Measurements from ENCODE around the gene RCC2.
"Not testable (repeated sequence)": the region's sequence is repeated elsewhere in the genome, so short reads cannot be mapped to it uniquely, and the experiment has no call there.

RCC2 gene

DNA sequence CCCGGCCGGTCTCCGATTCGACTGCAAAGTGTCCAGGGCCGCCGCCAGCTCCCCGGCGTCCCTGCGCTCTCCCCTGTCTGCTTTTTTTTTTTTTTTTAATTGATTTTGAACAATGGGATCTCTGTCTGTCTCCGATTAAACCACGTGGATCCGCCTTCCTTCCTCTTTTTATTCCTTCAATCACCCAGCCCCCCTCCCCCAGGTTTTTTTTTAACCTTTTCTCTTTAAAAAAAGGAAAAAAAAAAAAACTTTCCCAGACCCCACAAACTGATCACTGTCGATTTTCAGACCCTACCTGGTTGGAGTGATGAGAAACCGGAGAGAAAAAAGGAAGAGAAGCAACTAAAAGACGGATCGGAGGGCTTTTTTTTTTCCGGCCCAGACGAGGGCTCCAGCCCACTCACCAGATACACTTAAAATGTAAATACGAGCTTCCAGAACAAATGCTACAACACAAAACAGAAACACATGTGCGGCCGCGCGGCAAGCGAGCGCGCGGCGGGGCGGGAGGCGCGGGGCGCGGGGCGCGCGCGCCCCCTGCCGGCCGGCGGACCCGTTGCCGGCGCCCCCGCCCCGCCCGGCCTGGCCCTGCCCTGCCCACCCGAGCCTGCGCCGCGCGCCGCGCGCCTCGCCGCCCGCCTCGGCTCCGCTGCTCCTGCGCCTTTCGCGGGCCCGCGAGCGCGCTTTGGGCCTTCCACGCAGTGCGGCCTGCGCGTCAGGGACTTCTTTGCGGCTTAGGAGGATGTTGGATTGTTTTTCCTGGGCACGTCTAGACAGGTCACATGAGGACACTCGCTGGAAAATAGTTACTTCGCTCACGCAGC is at the start of gene RCC2:
RCC2 (minus strand) TSS at position 428 of the 824 bp plus-strand sequence. CDS start 1,163 bp downstream, outside the sequence.
- DNase-seq (ENCODE audit: low read depth): peak; percentile 62

DNA sequence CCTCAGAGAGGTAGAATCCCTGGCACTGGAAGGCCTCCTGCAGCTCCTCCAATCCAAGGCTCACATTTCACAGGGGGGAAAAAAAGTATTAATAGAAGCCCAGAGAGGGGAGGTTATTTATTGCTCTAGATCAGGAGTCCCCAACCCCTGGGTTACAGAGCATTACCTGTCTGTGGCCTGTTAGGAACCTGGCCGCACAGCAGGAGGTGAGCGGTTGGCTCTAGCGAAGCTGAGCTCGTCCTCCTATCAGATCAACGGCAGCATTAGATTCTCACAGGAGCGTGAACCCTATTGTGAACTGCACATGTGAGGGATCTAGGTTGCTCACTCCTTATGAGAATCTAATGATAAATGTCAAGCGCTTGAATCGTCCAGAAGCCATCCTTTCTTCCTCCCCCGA is 46.8 kb upstream of the RCC2 start:
- no peak for DNase-seq (ENCODE audit: low read depth)

DNA sequence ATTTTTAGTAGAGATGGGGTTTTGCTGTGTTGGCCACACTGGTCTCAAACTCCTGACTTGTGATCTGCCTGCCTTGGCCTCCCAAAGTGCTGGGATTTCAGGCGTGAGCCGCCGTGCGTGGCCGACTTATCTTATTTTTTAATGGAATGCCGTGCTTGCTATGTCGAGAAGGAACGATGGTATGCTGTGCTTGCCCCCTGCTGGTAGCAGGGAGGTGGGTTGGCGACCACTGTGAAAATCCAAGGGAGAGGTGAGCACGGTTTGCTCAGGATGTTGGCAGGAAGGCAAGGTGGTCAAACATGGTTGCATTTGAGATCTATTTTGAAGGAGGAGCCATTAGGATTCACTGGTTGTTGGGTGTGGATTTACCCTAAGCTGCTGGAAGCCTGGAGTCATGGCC is 45.8 kb upstream of the RCC2 start:
- DNase-seq (ENCODE audit: low read depth): no peak

DNA sequence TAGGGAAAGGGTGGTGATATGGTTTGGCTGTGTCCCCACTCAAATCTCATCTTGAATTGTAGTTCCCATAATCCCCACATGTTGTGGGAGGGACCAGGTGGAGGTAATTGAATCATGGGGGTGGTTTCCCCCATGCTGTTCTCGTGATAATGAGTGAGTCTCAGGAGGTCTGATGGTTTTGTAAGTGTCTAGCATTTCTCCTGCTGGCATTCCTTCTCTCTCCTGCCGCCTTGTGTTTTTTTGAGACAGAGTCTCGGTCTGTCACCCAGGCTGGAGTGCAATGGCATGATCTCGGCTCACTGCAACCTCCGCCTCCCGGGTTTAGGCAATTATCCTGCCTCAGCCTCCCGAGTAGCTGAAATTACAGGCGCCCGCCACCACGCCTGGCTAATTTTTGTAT is 42.5 kb upstream of the RCC2 start:
- not testable (repeated sequence) for DNase-seq (ENCODE audit: low read depth)

DNA sequence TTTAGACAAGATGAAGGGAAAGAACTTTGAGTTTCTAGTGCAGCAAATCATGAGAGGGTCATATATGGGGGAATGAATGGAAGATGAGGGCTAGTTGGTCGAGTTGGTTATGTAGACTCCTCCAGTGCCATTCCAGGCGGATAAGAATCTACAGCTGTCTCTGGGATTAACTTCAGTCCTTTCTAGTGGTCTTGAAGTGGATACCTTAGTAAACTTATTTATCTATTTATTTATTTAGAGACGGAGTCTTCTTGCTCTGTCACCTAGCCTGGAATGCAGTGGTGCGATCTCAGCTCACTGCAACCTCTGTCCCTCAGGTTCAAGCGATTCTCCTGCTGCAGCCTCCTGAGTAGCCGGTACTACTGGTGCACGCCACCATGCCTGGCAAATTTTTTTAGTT is 41.4 kb upstream of the RCC2 start:
- no peak for DNase-seq (ENCODE audit: low read depth)

DNA sequence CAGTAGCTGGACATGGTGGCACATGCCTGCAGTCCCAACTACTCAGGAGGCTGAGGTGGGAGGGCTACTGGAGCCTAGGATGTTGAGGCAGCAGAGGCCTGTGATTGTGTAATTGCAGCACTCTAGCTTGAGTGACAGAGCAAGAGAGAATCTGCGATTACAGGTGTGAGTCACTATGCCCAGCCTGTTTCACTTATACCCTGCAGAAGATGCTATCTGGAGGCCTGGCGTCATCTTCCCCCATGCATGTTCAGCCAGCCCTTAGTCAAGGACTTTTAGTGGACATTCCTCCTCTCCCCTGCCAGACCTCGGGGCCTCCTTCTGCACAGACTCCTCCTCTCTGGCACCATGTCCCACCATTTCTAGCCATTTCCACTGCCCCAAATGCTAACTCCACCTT is 36.3 kb upstream of the RCC2 start:
- DNase-seq (ENCODE audit: low read depth): peak; percentile 57

DNA sequence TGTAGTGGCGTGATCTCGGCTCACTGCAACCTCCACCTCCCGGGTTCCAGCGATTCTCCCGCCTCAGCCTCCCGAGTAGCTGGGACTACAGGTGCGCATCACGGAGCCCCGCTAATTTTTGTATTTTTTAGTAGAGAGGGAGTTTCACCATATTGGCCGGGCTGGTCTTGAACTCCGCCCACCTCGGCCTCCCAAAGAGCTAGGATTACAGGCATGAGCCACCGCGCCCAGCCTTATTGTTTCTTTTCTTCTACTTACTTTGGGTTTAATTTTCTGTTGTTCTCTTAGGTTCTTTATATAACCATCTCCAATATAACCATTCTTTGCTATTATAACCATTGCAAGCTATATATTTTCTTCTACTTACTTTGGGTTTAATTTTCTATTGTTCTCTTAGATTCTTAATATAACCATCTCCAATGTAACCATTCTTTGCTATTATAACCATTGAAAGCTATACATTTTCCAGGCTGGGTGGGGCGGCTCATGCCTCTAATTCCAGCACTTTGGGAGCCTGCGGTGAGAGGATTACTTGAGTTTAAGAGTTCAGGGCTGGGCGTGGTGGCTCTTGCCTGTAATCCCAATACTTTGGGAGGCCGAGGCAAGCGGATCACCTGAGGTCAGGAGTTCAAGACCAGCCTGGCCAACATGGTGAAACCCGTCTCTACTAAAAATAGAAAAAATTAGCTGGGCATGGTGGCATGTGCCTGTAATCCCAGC is 35.5 kb upstream of the RCC2 start:
- DNase-seq (ENCODE audit: low read depth): not testable (repeated sequence)

DNA sequence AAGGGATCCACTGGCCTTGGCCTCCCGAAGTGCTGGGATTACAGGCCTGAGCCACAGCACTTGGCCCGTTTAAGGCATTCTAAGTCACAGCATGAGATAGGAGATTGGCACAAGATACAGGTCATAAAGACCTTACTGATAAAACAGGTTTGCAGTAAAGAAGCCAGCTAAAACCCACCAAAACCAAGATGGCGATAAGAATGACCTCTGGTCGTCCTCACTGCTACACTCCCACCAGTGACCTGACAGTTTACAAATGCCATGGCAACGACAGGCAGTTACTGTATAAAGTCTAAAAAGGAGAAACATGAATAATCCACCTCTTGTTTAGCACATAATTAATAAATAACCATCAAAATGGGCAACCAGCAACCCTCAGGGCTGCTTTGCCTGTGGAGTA is 33.3 kb upstream of the RCC2 start:
- no peak for DNase-seq (ENCODE audit: low read depth)

DNA sequence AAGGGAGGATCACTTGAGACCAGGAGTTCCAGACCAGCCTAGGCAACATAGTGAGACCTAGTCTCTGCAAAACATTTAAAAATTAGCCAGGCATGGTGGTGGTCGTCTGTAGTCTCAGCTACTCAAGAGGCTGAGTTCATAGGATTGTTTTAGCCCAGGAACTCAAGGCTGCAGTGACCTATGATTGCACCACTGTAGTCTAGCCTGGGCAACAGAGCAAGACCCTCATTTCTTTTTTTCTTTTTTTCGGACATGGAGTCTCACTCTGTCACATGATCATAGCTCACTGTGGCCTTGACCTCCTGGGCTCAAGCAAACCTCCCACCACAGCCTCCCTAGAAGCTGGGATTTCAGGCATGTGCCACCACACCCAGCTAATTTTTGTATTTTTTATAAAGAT is 31.9 kb upstream of the RCC2 start:
- no peak for DNase-seq (ENCODE audit: low read depth)

DNA sequence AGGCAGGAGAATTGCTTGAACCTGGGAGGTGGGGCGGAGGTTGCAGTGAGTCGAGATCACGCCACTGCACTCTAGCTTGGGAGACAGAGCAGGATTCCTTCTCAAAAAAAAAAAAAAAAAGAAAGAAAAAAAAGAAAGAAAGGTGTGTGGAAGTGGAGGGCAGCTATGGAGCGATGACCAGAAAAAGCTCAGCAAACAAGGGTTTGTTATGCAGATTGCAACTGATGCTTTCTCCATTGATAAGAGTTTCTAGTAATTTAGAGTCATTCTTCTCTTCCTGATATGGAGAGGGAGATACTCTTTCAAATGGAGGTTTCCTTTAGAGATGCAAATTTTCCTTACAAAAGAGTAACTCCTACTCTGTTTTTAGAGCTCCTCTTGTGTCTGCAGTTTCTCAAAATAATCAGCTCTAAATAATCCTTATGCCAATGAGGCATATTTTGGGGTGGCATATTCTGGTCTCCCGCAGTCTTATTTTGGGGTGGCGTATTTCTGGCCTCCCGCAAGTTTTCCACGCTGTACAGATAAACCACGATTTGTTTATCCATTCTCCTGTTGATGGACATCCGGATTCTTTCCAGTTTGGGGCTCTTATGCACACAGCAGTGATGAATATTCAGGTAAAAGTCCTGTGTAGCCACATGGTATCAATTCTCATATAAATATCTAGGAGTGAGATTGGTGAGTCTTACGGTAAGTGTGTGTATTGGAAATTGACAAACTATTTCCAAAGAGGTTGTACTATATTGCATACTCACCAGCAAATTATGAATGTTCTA is 30.7 kb upstream of the RCC2 start:
- DNase-seq (ENCODE audit: low read depth): no peak

DNA sequence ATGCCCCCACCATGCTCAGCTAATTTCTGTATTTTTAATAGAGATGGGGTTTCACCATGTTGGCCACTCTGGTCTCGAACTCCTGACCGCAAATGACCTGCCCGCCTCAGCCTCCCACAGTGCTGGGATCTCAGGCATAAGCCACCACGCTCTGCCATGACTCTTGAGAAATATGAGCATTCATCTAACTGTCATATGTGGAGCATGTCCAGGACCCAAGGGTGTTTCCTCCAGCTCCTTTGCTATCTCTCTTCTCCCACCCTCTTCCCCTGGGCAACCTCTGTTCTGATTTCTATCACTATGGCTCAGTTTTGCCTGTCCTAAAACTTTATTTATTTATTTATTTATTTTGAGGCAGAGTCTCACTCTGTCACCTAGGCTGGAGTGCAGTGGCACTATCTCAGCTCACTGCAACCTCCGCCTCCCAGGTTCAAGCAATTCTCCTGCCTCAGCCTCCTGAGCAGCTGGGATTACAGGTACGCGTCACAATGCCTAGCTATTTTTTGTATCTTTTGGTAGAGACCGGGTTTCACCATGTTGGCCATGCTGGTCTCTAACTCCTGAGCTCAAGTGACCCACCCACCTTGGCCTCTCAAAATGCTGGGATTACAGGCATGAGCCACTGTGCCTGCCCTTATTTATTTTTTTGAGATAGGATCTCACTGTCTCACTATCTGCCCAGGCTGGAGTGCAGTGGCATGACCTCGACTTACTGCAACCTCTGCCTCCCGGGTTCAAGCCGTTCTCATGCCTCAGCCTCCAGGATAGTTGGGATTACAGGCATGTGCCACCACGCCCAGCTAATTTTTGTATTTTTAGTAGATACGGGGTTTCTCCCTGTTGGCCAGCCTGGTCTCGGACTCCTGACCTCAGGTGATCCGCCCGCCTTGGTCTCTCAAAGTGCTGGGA is 29.1 kb upstream of the RCC2 start:
- not testable (repeated sequence) for DNase-seq (ENCODE audit: low read depth)

DNA sequence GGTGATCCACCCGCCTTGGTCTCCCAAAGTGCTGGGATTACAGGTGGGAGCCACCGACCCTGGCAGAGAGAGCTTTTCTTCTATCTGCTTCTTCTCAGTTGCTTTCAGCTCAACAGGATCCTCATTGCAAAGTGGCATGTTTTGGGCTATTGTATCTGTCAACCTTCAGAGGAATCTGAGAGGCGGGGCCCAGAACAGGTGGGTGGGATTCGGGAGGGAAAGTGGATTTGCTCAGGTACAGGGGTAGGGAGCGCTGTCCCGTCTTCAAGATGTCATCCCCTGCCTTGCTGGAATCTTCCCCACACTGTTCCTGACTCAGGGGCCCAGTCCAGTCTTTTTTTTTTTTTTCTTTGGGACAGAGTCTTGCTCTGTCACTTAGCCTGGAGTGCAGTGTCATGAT is 26.9 kb upstream of the RCC2 start:
- DNase-seq (ENCODE audit: low read depth): no peak

DNA sequence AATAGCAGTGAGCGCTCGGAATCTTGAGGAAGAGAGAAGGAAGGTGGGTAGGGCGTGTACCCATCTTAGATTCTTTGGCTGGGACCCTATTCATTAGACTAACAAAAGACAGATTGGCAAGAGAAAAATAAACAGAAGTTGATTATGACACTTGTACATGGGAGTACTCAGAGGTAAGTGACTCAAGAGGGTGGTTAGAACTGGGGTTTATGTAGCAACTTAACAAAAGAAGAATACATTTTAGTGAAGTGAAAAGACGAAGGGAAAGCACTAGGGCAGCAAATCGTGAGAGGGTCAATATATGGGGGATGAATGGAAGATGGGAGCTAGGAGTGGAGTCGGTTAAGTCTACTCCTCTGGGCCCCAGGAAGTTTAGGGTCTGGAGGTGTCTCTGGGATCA is 25.8 kb upstream of the RCC2 start:
- no peak for DNase-seq (ENCODE audit: low read depth)

DNA sequence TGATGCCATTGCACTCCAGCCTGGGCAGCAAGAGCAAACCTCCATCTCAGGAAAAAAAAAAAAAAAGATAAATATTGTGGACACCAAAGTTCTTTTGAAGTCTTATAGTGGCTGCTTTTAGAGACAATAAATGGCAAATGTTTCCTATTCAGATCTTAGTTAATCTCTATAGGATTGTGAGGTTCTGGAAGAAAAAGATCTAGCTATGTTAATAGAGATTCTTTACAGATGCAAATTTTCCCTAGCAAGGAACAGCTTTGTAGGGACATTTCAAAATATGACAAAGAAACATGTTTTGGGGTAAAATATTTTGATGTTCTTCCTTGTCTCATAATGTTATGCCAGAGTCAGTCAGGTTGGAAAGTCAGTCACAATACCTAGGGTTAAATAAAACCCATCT is 24.5 kb upstream of the RCC2 start:
- no peak for DNase-seq (ENCODE audit: low read depth)

DNA sequence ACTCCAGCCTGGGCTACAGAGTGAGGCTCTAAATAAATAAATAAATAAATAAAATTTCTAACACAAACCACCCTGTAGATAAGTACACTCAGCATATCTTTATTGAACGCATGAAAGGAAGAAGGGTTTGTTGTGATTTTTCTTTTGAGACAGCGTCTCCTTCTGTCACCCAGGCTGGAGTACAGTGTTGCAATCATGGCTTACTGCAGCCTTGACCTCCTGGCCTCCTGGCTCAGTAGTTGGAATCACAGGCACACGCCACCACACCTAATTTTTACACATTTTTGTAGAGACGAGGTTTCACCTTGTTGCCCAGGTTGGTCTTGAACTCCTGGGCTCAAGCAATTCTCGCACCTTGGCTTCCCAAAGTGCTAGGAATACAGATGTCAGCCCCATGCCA is 23.2 kb upstream of the RCC2 start:
- no peak for DNase-seq (ENCODE audit: low read depth)

DNA sequence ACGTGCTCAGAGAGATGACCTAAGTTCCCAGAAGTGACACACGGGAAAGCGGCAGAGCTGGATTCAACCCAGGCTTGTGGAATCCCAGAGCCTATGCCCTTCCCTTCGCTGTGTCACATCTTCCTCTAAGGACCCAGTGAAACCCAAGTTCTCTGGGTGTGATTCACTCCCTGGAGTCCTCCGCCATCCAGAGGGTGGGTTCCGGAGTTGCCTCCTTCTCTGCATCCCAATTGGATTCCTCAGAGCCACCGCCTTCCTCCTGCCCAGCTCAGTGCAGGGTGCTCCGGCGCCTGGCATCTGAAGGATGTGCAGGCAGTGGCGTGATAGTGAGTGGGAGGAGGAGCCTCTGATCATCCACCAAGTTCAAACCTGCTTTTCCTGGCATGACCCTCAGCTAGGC is 20.7 kb upstream of the RCC2 start:
- no peak for DNase-seq (ENCODE audit: low read depth)

DNA sequence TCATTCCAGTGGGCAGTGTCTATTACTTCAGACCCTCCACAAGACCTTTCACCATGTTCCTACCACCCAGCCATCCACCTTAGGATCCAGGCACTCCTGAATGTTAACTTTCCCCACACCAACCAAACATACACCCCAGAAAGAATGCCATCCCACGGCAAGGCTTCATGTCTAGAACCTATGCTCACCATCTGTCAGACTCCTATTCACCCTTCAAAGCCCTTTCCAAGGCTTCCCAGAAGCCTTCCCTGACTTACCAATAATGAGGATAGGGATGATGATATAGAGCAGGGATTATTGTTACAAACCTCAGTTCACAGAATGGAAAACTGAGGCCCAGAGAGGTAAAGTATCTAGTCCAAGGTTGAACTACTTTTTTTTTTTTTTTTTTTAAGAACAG is 19.3 kb upstream of the RCC2 start:
- DNase-seq (ENCODE audit: low read depth): no peak

DNA sequence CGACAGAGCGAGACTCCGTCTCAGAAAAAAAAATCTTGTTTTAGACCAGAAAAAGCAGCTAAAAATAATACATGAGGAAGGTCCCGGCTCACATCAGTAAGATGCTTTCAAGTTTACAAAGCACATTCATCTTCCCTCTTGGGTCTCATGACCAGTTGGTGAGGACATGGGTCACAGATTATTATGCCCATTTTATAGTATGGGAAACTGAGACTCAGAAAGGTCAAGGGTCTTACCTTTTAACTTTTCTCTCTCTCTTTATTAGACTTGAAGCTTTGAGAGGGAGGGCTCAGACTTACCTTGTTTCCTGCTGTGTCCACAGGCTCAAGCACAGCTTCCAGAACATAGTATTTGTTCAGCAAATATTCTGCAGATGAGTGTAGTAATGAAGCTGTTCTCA is 13.2 kb upstream of the RCC2 start:
- no peak for DNase-seq (ENCODE audit: low read depth)

DNA sequence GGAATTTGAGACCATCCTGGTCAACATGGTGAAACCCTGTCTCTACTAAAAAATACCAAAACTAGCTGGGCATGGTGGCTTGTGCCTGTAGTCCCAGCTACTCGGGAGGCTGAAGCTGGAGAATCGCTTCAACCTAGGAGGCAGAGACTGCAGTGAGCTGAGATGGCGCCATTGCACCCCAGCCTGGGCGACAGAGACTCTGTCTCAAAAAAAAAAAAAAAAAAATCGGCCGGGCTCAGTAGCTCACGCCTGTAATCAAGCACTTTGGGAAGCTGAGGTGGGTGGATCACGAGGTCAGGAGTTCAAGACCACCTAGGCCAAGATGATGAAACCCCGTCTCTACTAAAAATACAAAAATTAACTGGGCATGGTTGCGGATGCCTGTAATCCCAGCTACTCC is 12.7 kb upstream of the RCC2 start:
- DNase-seq (ENCODE audit: low read depth): not testable (repeated sequence)

DNA sequence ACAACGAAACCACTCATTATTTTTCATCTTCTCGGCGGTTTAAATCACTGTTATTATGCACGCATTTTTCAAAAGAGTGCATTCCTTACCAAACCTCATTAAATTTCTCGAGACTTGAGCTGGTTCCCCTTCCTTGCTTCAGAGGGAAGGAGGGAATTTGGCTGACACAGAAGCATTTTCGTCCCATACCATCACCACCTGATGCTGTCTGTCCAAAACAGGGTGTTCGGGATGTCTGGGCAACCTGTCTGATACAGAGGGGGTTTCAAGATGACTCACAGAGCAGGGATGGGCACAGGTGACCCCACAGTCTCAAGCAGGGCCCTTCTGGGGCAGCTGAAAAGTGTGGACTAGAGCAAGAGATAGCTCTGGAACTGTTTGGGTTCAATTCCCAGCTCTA is 12.3 kb upstream of the RCC2 start:
- DNase-seq (ENCODE audit: low read depth): no peak

DNA sequence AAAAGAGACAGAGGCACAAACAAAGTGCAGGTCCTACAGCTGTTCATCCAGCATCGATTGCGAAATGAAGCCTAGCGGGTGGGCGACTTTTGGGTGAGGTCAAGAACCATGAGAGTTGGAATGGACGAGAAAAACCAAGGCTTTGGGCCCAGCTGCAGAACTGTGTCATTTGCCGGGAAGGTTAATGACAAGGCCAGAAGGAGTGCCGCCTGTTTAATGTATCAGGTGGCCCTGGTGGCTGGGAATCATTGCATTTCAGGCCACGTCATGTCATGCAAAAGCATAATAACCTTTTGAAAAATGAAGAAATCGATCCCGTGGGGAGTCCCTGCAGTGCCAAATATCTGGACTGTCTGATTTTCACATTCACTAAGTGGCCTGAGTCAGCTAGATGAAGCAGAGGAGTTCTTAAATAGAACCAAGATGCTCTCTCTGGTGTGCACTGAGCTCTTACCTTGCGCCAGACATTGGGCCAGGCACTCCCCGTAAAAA is 8.1 kb upstream of the RCC2 start:
- DNase-seq (ENCODE audit: low read depth): no peak

DNA sequence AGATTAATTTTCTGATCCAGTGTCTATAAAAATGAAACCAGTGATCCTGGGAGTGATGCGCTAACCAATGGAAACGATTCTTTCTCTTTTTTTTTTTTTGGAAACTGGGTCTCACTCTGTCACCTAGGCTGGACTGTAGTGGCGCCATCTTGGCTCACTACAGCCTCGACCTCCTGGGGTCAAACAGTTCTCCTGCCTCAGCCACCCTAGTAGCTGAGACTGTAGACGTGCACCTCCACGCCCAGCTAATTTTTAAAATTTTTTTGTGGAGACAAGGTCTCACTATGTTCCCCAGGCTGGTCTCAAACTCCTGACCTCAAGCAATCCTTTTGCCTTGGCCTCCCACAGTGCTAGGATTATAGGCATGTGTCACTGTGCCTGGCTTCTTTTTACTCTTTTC is 3.4 kb upstream of the RCC2 start:
- DNase-seq (ENCODE audit: low read depth): no peak
